Activated naive CD8-positive, alpha-beta T cell treated with anti-CD3 and anti-CD28 coated beads for 36 hours (primary cell): Measurements from ENCODE around the gene CCNG1. TPM values are rescaled to one million over a fixed set of nuclear protein-coding genes. Genes with fewer than 3 reads are reported as not detected.

Source experiments
- total RNA-seq, 2 experiments: library from RNA; stranded (reverse); gene quantifications; one replicate each; pipeline ENCODE4 v1.2.3, GENCODE V29; 2021

The CCNG1 gene
- total RNA-seq, 2 experiments from 2014 or later, result 77.3 to 88.9 TPM

Other genes with a start within 250 kb of the CCNG1 start
- 10 to 100 TPM; 44.7 to 49.3 TPM for gene NUDCD2, start 22.5 kb downstream of the CCNG1 start, total RNA-seq
- 10 to 100 TPM; 85.0 to 88.6 TPM for gene HMMR, start 23.0 kb downstream of the CCNG1 start, total RNA-seq
- 10 to 100 TPM; 65.6 to 67.7 TPM for gene MAT2B, start 68.0 kb downstream of the CCNG1 start, total RNA-seq